NCI-H345 treated with DMSO at 0.1 percent for 48 hours (cell line): ENCODE data around the gene RNF11.
"Not testable (repeated sequence)": the region's sequence is repeated elsewhere in the genome, so short reads cannot be mapped to it uniquely, and the experiment has no call there.

Experiments used
- DNase-seq: peaks from one replicate; lab custom pipeline; 2025; ENCODE audit not compliant: unreplicated experiment; lab: John Stamatoyannopoulos, UW

The RNF11 gene

DNA sequence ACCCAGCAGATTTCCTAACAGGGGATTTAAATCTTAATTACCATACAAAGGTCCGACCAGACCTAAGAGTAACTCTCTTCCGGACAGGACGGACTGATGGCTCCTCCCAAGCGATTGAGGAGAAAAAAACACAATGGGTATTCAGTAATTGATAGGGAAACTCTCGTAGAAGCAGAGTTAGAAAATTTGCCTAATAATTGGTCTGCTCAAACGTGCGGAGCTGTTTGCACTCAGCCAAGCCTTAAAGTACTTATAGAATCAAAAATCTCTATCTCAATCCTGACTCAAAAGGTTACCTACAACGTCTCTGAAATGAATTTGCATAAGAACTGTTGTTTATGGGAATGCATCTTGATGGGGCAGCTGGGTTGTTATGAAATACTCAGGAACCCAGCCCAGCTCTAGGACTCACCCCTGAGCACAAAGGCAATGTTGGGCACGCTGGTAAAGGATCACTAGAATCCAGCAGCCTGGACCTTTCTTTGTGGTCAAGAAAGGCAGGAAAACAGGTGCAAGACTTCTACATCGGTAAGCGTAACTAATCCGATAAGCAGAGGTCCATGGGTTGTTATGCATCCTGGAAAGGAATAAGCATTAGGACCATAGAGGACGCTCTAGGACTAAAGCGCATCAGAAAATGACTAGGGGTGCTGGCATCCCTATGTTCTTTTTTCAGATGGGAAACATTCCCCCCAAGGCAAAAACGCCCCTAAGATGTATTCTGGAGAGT lies 8.7 kb upstream of the RNF11 start:
- DNase-seq, result not testable (repeated sequence)

DNA sequence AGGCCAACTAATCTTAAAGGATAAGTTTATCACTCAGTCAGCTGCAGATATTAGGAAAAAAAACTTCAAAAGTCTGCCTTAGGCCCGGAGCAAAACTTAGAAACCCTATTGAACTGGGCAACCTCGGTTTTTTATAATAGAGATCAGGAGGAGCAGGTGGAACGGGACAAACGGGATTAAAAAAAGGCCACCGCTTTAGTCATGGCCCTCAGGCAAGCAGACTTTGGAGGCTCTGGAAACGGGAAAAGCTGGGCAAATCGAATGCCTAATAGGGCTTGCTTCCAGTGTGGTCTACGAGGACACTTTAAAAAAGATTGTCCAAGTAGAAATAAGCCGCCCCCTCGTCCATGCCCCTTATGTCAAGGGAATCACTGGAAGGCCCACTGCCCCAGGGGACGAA lies 7.6 kb upstream of the RNF11 start:
- DNase-seq, result not testable (repeated sequence)

DNA sequence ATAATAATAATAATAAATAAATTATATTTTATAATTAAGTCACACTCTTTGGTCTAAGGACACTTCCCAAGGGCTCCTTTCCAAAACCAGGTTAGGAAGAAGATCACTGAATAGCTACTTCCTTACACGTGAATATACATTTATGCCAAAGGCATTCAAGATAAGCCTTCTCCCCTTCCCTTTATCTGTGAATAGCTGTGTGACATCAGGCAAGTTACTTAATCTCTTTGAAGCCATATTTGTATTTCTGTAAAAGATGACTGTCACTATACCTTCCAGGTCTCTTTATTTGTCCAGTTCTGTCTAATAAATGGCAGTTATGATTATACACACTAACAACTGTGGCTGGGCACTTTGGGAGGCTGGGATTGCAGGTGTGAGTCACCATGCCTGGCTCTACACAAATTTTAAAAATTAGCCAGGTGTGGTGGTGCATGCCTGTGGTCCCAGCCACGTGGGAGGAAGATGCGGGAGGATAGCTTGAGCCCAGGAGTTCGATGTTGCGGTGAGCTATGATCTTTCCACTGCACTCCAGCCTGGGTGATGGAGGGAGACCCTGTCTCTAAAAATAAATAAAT lies 5.5 kb upstream of the RNF11 start:
- no peak for DNase-seq

DNA sequence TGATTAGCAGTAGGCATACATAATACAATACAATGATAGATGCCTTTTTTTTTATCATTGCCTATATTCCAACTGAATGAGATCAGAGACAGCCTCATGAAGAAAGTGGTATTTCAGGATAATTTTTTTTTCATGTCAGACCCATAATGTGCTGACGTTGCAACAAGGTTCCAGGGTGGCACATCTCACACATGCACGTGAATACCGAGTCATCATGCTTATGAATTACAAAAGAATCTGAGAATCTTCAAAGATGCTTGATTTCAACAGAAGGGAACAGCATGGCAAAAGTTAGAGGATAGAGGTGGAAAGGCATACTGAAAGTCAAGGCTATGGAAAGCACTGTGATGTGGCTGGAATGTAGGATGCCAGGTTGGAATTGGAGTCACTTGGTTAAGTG lies 5.0 kb upstream of the RNF11 start:
- no peak for DNase-seq

- no peak for DNase-seq
Measured at GRCh38 chr1:51231896-51232295, 4.2 kb upstream of the RNF11 start.

DNA sequence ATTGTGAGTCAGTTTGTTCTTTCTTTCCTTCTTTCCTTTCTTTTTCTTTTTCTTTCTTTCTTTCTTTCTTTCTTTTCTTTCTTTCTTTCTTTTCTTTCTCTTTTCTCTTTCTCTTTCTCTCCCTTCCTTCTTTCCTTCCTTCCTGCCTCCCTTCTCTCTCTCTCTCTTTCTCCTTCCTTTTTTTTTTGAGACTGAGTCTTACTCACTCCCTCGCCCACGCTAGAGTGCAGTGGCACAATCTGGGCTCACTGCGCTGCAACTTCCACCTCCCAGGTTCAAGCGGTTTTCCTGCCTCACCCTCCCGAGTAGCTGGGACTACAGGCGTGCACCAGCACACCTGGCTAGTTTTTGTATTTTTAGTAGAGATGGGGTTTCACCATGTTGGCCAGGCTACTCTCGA lies 1.8 kb upstream of the RNF11 start:
- not testable (repeated sequence) for DNase-seq

DNA sequence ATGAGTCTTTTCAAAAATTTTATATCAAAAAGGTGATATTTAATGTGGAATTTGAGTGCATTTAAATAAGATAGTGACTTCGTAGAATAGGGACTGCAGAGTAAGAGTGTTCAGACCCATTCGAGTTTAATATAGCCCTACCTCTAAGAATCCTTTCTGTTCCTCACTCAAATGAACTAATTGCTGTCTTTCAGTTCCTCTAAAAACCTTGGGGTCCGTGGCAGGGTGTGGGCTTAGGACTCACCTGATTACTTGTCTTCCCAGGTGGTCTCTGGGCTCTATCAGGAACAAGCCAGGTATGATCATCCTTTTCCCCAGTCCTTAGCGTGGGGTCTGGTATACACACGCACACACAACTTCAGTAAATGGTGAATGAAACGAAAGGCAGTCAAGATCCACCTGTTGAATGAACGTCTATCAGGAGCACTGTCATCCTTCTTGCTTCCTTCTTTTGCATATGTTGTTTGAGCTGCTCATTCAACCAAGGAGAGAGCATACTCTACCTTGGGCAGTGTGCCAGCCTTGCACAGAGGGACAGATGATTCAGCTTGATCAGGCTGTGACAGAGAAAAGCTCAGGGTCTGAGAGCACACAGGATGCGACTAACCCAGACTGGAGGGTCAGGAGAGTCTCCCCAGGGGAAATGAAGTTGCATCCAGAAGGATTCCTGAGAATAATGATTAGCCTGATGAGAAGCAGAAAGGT lies 1.2 kb upstream of the RNF11 start:
- peak; percentile 95 for DNase-seq

DNA sequence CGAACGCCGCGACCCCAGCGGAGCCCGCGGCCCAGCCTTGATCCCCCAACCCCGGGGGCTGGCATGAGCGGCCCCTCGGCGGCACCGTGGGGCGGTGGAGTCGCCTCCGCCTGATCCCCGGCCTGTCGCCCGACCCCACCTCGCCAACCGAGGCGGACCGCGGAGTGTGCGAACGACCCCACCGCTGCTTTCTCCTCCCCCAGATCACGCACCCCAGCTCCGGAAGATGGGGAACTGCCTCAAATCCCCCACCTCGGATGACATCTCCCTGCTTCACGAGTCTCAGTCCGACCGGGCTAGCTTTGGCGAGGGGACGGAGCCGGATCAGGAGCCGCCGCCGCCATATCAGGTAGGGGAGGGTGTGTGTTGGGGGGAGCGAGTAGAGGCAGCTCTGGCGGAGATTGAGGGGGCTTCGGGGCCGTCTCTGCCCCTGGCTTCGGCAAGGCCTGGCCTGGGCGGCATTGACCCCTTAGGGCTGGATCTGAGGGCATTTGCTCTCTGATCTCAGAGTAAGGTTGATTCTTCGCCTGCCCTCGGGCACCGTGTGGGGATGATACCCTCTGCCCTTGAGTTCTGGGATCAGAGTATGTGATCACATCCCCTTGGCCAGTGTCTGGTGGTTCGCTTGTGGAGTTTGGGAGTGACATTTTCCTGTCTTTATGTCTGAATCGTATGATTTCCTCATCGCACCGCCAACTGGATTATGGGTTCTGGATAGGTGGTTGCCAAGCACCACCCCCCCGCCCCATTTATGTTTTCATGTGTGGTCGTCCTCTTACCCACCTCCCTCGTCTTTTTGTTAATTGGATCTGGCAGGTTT lies 668 bp downstream of the RNF11 start:
- DNase-seq, result peak; percentile 18

DNA sequence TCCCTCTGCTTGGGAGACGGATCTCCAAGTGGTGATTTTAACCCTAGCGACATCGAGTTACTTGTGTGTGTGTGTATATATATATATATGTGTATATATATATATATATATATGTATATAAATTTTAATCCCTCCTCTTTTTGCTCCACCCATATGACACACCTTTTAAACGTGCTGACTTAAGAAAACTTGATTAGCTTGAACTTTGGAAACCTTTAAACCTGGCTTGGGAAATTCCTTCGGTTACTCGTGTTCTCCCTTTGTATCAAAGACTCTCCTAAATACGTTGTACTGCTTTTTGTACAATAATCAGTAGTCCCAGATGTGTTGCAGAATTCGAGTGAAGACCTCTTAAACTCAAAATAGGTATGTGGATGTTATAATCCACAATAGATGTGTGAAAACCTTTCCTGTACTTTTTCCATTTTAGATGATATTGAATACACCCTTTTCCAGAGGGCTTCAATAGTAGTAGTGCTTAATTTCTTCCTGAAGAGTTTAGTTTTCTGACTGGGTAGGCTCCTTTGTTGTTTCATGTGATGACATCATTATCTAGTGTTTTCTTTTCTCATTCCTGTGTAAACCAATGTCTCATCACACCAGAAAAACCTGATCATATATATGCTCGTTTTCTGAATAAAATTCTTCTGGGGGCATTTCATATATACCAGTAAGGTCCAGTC lies 1.4 kb downstream of the RNF11 start:
- DNase-seq, result no peak

DNA sequence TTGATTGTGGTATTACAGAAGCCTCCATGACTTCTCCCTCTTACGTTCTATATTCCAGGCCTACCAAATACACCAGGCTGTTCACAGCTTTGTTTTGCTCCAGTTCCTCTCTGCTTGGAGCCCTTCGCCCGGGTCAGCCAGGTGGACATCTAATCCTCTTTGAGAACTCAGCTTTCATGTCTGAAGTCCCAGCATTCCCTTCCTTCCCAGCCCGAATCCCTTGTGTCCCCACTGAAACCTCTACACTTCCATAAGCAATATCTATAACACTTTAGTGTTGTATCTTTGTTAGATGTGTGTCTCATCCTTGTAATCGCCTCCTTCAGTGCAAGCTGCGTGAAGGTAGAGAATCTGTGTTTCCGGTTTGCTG lies 1.9 kb downstream of the RNF11 start:
- DNase-seq, result no peak

DNA sequence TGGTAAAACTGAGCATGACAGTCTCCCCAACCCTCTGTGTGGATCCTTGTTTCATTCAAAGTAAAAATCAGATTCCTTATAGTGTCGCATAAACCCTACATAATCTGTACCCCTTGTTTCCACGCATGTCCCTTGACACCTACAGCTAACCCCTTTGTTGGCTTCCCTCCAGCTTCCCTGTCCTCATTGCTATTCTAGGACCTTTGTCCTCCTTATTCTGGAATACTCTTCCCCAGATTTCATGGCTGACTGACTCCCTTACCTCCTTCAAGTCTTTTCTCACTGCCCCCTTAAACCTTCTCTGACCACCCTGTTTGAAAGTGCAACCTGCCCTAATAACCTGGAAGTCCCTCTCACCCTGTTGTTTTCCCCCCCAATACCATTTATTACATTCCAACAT lies 4.0 kb downstream of the RNF11 start:
- no peak for DNase-seq

DNA sequence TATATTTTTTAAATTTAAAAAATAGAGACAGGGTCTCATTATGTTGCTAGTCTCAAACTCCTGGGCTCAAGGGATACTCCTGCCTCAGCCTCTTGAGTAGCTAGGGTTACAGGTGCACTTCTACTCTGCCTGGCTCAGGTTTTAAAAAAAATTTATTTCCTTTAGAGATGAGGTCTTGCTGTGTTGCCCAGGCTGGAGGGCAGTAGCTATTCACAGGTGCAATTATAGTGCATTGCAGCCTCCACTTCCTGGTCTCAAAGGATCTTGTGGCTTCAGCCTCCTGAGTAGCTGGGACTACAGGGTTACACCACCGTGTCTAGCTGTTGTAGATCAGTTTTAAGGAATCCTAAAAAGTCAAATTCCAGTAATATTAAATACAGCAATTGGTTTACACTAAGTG lies 5.0 kb downstream of the RNF11 start:
- no peak for DNase-seq

- DNase-seq, result no peak
Measured at GRCh38 chr1:51242546-51242945, 6.5 kb downstream of the RNF11 start.

DNA sequence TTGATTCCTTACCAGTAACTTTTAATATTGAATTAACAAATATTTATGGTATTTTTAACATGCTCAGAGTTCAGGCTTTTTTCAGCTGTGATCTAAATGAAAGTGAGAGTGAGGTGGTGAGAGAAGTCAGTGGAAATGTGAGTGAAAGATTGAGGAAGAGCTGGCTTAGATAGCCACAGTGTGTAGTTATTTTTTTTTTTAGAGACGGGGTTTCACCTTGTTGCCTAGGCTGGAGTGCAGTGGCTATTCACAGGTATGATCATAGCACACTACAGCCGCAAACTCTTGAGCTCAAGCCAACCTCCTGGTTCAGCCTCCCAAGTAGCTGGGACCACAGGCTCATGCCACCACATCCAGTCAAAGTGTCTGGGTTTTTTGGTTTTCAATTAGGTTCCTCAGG lies 10.9 kb downstream of the RNF11 start:
- no peak for DNase-seq

GRCh38 chr1:51247499-51247898 lies 11.4 kb downstream of the RNF11 start:
- no peak for DNase-seq

GRCh38 chr1:51249445-51249844 lies 13.4 kb downstream of the RNF11 start:
- DNase-seq, result no peak

DNA sequence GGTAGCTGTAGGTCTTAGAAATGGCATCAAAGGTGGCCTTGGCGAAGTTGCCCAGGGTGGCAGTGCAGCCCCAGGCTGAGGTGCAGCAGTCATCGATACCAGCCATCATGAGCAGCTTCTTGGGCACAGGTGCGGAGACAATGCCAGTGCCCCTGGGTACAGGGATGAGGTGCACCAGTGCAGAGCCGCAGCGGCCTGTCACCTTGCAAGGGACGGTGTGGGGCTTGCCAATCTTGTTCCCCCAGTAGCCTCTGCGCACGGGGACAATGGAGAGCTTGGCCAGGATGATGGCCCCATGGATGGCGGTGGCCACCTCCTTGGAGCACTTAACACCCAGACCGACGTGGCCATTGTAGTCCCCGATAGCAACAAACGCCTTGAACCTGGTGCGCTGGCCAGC lies 14.7 kb downstream of the RNF11 start:
- not testable (repeated sequence) for DNase-seq

GRCh38 chr1:51251165-51251564 lies 15.1 kb downstream of the RNF11 start:
- not testable (repeated sequence) for DNase-seq

DNA sequence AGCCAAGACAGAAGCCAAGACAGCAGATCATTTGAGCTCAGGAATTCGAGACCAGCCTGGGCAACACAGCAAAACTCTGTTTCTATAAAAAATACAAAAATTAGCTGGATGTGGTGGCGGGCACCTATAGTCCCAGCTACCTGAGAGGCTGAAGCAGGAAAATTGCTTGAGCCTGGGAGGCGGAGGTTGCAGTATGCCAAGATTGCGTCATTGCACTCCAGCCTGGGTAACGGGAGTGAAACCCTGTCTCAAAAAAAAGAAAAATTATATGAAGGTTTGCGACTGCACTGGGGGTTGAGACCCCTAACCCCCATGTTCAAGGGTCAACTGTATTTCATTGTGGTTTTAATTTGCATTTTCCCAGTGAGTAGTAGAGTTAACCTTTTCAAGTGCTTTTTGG lies 16.3 kb downstream of the RNF11 start:
- DNase-seq, result no peak

GRCh38 chr1:51253691-51254090 lies 17.6 kb downstream of the RNF11 start:
- no peak for DNase-seq

DNA sequence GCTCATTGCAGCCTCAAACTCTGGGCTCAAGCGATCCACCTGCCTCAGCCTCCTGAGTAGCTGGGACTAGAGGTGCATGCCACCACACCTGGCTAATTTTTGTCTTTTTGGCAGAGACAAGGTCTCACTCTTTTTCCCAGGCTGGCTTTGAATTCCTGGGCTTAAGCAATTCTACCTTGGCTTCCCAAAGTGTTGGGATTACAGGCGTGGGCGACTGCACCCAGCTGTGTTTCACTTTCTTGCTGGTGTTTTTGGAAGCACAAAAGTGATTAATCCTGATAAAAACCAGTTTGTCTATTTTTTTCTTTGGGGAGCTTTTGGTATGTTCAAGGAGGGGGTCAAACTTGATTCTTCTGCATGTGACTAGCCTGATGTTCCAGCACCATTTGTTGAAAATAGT lies 19.3 kb downstream of the RNF11 start:
- DNase-seq, result no peak
